Omental fat pad (tissue), 4 donors: ENCODE measurements around the gene CELF2. TPM values are rescaled to one million over a fixed set of nuclear protein-coding genes. Genes with fewer than 3 reads are reported as not detected.

ENCODE experiments used
- ATAC-seq: fragments of 150-250 bp; one replicate; pipeline ENCODE4 v1.9.1; 2016; ENCODE audit warnings: mild to moderate bottlenecking, moderate library complexity; ENCODE audit not compliant: low FRiP score
- DNase-seq: peaks from one replicate; pipeline ENCODE4 v3.0.0-alpha.2; 2019; ENCODE audit warnings: low spot score
- CTCF ChIP-seq, 3 donors: fragments of 450-650 bp; IDR thresholded peaks; one replicate each; pipeline ENCODE4 v1.5.1; 2016 to 2017; ENCODE audit warnings: antibody characterized with exemption in 3 of 3, mild to moderate bottlenecking in 3 of 3, moderate library complexity in 2 of 3
- total RNA-seq, 4 donors: library from RNA; depleted of rRNA; stranded (reverse); fragments of >200 nt; gene quantifications; one replicate each; pipeline ENCODE4 v1.1.0, GENCODE V29; 2016

The CELF2 gene
- total RNA-seq, 4 donors from 2014 or later = 81.7 to 116 (median 104) TPM

GRCh38 chr10:11109590-11109989, 91.9 kb downstream of the CELF2 start:
- ATAC-seq = no peak
- DNase-seq = no peak
- TF ChIP-seq CTCF (IDR thresholded peaks at IDR 0.05) = no peak

DNA sequence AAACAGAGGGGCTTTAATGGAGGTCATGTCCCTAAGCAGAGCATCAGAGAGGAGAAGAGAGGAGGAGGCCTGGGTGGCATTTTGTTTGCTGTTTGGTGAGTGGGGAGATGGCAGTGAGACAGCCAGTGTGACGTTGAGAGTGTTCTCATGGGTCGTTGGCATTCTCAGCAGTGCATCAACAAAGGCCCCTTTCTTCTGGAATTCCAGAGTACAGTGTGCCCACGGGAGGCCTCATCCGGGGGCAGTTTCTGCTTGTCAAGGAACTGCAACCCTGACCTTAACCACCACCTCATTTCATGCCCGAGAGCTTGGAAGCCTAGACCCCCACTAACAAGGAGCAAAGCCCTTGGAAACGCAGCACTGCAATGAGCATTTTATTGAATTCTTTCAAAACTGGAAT, 92.9 kb downstream of the CELF2 start:
- ATAC-seq (no peak), DNase-seq (no peak)
- no peak for TF ChIP-seq CTCF (IDR thresholded peaks at IDR 0.05)

DNA sequence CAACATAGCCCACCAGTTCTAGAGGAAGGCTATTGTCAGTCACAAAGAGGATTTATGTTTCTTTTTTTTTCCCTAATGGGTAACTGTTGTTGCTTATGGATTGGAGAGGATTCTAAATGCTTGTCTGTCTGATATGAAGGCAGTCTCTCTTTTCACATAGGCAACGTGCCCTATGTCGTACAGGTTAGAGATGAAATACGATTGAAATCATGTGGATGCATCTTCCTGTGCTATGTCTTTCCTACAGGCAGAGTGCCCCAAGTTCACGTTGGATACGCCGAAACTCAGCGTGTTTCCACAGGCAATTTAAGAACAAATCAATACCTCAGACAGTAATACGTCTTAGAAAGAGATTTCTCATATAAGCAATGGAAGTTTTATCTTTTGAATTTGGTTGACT, 93.8 kb downstream of the CELF2 start:
- no peak for ATAC-seq
- no peak for TF ChIP-seq CTCF (IDR thresholded peaks at IDR 0.05)
- no peak for DNase-seq

- TF ChIP-seq CTCF (IDR thresholded peaks at IDR 0.05) = no peak
- ATAC-seq = no peak
- no peak for DNase-seq
Measured at GRCh38 chr10:11112718-11113117, 95.0 kb downstream of the CELF2 start.

- ATAC-seq = no peak
- no peak for DNase-seq
- TF ChIP-seq CTCF (IDR thresholded peaks at IDR 0.05) = no peak
Measured at GRCh38 chr10:11113156-11113555, 95.5 kb downstream of the CELF2 start.

DNA sequence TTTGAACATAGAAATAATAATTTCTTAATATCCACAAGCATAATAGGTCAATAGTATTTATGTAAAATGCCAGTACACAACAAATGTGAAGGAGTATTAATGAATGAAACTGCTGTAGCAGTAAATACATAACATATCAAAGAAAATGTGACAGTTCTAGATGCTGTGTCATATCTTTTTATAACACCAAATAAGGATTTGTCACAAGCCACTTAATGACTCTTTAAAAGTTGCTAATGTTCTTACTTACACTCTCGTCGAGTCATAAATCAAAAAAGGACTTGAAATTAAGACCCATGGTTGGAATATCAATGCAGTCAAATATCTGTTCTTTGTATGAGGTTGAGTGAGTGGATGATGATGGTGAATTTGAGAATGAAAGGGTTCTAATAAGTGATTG, 96.6 kb downstream of the CELF2 start:
- ATAC-seq (no peak), DNase-seq (no peak)
- TF ChIP-seq CTCF (IDR thresholded peaks at IDR 0.05) = no peak

DNA sequence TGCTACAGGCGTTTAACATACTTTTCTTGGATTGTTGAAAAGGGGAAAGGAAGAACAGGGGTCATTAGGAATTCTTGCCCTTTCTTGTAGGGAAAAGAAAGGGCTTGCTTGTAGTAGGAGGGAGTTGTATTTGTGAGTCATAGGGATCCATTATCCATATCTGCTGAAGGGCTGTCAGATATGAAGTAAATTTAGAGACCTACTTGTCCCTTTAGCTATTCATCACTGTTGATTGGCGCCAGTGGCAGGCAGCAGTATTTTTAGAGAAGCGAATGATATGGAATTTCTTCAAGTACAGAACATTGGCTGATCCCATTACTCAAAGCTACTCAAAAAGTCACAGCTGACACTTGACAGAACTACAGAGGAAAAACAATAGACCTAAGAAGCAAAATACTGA, 97.7 kb downstream of the CELF2 start:
- no peak for TF ChIP-seq CTCF (IDR thresholded peaks at IDR 0.05)
- no peak for DNase-seq
- no peak for ATAC-seq
